Renal cortical epithelial cell (primary cell): ENCODE results near the gene RFLNA. TPM values are rescaled to one million over a fixed set of nuclear protein-coding genes. Genes with fewer than 3 reads are reported as not detected.
A peak's percentile ranks its signal among the peaks of the same experiment; 100 is the strongest.

ENCODE experiments used
- DNase-seq: peaks from one replicate; pipeline ENCODE4 v3.0.0-alpha.2; 2011; ENCODE audit warnings: low read depth
- total RNA-seq: library from RNA; depleted of rRNA; stranded (reverse); fragments of >200 nt; gene quantifications from 2 replicates; pipeline ENCODE4 v1.2.3, GENCODE V29; 2014

RFLNA gene
- total RNA-seq, 1 donor from 2014 or later = 19.2 TPM

DNA sequence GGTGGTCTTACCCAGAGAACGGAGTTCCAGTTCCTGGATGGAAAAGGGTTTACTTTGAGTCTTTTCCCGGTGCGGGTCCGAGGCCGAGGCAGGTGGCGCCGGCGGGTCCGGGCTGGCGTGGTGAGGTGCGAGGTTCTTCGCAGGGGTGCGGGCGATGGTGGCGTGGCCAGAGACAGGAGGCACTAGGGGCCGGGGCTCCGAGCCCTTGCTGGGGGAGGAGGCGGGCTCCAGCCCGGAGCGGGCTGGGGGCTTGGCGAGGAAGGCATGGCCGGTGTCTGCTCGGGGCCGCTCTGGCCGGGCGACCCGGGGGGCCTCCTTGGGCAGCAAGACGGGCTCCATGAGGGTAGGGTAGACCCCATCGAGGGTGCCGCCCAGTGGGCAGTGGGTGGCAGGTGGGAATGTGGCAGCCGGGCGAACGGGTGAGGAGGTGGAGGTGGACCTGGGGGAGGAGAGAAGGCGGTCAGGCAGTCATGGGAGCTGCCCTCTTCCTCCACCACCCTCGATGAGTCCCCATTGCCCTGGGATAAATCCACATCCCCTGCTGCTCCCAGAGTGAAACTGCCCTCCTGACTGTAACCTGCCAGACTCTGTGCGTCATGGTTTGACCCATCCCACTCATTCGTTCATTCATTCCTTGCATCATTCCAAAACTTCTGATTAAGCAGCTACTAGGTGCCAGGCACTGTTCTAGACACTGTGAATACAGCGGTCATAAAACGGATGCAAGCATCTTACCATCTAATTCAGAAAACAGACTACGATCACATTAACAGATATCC is 42.0 kb downstream of the RFLNA start:
- no peak for DNase-seq

DNA sequence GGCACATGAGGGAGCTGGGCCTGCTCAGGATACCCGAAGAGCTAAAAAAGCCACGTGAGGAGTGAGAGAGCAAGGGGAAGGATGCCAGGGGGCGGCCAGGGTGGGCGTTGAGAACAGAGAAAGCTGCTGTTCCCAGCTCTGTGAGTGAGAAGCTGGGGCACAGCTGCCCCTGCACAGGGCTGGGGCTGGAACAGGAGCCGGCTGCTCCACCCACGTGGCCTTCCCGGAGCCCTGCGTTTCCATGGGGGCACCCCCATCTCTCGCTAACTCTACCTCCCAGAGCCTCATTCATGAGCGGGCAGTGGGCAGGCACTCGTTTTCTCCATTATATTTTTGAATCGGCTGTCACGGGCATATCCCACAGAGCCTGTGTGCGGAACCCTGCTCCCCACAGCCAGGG is 42.7 kb downstream of the RFLNA start:
- DNase-seq = no peak

DNA sequence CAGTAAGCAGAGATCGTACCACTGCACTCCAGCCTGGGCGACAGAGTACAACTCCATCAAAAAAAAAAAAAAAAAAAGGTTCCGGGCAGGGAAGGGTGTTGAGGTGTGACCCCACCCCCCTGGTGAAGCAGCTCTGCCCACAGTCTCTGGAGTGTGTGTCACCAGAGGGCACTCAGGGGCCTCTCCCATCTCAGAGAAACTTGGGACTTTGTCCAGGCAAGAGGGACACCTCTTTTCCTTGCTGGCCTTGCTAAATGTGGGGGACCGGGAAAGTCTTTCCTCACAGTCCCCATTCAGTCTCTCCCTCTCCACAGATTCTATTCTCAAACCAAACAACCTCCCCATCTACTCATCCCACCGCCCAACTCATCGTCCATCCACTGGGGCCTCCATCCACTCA is 43.6 kb downstream of the RFLNA start:
- DNase-seq = no peak

DNA sequence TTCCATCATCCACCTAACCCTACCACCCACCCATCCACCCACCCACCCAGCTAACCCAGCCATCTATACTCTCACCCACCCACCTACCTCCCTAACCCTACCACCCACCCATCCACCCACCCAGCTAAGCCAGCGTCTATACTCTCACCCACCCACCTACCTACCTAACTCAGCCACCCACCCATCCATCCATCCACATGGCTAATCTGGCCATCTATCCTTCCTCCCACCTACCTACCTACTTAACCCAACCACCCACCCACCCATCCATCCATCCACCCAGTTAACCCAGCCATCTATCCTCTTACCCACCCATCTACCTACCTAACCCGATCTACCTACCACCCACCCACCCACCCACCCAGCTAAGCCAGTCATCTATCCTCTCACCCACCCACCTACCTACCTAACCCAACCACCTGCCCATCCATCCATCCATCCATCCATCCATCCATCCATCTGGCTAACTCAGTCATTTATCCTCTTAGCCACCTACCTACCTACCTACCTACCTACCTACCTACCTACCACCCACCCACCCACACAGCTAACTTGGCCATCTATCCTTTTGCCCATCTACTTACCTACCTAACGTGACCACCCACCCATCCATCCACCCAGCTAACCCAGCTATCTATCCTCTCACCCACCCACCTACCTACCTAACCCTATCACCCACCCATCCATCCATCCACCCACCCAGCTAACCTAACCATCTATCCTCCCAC is 44.1 kb downstream of the RFLNA start:
- no peak for DNase-seq

DNA sequence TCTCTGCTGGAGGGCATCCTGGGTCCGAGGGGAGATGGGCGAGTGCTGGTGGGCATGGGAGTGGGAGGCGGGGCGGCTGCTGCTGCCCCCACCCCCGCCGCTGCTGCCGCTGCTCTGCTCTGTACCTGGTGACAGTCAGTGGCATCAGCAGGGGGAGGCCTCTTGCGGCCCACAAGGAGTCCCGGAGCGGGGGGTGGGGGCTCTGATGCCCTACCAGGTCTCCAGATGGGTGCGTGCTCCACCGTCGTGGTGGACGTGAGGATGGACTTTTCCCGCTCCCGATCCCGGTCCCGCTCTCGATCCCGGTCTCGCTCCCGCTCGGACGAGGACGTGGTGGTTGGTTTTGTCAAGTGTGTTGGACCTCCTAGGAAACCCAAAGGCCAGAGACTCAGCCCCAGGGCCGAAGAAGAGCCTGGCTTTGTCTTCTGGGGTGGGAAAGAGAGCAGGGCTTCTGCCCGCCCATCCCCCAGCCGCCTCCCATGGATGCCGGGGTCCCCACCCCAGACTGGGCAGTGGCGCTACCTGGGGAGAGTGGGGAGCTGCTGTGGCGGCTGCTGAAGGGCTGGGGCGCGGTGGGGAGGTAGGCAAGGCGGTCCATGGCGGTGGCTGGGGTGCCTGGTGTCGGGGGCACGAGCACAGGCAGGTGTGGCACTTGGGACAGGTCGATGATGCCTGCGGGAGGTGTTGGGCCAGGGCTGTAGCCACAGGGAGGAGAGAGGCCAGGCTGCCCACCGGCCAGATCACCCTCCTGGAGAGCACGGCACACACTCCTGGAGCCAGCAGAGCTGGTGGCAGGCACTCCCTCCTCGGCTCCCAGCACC is 45.4 kb downstream of the RFLNA start:
- no peak for DNase-seq

DNA sequence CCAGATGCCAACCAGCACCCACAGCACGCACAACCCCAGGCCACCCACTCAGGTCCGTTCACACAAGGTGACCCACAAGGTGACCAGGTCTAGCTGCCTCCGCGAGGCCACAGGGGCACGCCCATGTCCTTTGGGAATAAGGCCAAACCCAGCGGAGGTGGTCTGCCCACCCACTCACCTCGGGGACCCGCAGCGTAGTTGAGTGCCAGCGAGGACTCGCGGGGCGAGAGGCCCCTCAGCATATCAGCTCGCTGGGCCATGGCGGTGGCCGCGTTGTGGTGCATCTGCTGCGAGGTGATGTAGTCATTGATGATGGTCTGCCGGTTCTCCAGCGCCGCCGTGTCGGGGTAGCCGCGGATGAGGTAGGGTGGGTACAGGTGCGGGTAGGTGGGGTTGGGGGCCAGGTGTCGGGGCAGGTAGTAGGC is 46.8 kb downstream of the RFLNA start:
- DNase-seq = no peak

DNA sequence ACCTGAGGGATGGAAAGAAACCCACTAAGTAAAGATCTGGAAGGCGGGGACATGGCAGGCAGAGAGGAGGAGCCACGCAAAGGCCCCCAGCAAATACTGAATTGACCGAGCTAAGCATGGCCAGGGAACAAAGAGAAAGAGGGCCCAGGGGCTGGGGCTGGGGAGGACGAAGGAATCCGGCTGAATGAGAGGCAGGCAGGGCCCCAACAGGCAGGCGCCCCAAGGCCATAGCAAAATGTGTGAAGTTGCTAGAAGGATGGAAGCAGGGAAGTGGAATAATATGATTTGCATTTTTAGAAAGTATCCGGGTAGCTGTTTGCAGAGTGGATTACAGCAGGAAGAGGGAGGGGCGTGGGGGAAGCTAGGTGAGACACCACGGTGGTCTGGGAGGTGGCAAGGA is 49.1 kb downstream of the RFLNA start:
- no peak for DNase-seq

DNA sequence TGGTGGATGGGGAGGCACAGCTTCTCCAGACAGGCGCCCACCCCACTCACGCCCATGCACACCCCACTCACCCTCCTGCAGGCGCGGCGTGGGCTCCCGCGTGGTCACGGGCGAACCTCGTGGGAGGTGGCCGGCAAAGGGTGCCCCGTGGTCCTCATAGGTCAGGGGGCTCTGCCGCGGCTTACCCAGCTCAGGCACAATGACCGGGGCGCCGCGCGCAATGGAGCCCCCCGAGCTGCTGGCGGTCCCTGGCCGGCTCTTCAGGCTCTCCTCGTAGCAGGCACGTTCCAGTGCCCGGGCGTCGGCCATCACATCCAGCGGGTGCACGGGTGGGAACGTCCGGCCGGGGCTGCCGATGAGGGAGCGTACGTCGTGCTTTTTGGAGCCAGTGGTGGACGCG is 49.6 kb downstream of the RFLNA start:
- no peak for DNase-seq

DNA sequence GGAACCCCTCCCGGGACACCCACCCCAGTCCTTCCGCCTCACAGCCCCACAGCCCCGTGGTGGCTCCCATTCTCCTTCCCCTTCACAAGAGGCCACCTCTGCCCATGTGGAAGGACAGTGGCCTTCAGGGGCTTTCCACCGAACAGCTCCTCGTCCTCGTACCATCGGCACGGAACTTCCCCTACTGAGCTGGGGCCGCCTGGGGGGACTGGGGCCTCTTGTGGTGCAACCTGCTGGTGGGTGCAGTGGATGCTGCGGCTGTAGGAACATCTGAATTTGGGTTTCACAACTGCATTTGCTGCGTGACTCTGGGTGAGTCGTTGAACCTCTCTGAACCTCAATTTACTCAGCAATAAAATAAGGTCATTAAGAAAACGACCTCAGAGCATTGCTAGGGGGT is 50.9 kb downstream of the RFLNA start:
- no peak for DNase-seq

DNA sequence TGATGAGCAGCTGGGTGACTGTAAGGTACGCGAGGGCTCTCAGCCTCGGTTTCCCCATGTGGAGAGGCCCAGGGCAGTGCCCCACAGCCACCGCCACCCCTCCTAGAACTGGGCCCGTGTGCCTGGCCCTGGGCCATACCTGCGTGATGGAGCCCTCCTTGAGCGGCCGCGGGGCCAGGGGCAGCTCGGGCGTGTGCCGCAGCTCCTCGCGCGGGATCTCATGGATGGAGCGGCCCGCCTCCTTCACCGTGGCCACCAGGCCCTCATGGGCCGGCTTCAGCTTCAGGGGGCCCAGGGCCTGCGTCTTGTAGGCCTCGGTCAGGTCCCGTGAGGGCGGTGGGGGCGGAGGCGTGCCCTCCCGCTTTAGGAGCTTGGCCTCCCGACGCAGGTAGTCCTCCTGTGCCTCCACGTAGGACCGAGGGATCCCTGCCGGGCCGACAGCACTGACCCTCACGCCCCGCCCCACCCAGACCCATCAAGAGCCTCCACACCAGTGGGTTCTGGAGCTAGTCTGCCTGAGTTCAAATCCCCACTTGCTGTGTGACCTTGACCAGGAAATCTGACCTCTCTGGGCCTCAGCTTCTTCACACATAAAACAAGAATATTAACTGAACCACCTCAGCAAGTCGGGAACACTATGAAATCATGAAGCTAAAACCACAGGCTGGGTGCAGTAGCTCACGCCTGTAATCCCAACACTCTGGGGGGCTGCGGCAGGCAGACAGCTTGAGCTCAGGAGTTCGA is 51.7 kb downstream of the RFLNA start:
- no peak for DNase-seq

DNA sequence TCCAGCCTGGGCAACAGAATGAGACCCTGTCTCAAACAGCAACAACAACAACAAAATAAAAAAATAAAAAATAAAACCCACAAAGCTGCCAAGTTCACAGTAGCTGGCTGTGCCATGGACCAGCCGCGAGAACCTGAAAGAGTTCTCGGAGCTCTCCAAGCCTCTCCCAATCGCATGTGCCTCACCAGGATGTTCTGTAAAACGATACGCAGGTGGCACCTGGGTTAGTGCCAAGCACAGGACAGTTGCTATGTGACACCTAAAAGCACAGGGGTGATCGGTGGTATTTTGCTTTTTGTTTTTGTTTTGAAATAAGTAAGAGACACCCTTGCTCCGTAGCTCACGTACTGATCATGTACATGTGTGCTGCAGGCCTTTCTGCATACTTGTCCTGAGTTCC is 52.4 kb downstream of the RFLNA start:
- DNase-seq = no peak

DNA sequence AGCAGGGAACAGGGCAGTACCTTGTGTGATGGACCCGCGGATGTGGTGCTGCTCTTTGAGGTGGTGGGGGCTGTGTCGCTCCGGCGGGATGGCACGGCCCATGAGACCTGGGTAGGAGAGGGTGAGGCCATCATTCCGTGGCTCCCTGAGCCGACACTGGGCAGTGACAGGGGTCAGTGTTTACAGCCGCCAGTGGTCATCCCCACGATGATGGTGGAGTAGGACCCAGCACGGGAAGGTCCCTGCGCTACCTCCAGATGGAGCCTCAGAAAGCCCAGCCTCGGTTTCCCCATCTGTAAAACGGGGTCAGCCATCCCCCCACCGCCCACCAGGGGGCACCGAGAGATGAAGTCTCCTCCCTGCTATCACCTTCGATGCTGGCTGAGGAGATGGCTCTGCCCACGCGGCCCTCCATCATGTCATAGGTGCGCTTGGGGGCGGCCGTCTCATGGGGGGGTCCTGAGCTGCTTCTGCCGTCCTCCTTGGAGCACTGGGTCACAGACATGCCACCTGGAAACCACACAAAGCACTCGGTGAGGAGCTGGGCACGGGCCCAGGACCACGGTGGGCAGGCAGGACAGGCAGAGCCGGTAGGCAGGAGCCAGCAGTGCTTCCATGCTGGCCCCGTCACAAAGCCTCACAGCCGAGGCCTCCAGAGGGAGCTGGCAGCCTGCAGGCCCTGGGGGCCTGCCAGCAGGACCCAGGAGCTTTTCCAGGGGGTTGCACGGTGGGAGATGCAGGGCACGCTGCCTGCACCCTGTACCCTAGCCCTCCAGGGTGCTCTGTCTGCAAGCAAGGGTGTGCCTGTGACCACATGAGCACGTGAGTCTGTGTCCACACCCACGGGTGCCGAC is 53.1 kb downstream of the RFLNA start:
- no peak for DNase-seq

DNA sequence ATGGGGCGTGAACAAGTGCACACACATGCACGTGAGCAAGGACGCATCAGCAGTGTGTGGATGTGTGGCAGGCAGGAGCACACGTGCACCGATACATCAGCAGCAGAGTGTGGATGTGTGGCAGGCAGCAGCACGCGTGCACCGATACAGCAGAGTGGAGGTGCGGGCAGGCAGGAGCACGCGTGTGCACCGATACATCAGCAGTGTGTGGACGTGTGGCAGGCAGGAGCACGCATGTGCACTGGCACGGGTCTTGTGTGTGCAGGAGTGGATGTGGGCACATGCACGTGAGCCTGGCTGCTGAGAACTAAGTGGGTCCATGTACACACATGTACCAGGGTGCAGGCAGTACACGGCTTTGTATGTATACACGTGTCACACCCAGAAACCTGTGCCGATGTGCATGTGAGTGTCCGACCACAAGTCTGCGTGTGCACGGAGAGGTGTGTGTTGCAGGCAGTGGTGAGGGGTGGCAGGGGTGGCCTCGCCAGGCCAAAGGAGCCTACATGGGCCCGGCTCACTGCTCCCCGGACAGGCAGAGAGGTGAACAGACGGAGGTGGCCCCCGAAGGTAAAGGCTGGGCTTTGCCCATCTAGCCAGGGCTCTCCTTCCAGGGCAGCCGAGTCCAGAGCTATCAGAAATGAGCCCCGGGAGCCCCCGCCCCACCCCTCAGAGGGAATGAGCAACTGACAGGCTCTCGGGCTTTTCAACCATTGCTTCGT is 53.9 kb downstream of the RFLNA start:
- DNase-seq = no peak

DNA sequence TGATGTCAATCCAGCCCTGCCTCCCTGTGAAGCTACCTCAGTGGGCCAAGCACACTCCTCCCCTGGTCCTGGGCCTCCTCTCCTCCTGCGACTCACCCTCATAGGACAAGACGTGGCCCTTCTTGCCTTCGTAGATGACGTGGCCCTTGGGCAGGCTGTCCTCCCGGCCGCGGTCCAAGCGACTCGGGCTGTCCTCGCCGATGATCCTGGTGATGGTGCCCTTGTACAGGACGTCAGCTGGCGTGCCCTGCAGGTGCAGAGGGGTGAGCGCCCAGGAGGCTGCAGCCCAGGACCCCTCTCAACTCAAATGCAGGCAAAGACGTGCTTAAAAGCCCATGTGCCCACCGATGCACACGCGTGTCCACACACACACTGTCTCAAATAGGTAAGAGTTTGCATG is 55.6 kb downstream of the RFLNA start:
- DNase-seq = no peak

DNA sequence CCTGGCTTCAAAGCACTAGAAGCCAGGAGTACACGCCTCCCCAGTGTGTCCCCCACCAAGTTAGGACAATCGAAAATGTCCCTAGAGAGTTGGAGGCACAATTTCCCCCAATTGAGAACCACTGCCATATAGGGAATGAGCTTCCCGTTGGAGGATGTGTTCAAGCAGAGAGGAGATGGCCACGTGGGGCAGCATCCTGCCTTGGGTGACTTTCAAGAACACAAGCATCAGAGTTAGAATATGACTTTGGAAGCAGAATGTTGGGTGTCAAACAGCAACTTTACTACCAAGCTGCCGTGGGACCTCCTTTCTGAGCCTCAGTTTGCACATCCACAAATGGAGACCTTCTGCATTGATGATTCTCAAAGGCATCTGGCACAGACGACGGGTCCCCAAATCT is 56.5 kb downstream of the RFLNA start:
- no peak for DNase-seq

DNA sequence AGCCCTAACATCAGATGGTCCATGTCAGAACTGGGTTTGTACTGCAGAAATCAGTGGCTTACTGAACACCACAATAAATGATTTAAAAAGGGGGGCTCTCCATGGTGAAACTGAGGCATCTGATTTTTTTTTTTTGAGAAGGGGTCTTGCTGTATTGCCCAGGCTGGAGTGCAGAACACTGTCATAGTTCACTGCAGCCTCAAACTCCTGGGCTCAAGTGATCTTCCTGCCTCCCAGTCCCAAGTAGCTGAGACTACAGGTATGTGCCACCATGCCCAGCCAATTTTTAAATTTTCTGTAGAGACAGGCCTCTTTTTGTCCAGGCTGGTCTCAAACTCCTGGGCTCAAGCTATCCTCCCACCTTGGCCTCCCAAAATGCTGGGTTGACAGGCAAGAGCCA is 57.4 kb downstream of the RFLNA start:
- no peak for DNase-seq

DNA sequence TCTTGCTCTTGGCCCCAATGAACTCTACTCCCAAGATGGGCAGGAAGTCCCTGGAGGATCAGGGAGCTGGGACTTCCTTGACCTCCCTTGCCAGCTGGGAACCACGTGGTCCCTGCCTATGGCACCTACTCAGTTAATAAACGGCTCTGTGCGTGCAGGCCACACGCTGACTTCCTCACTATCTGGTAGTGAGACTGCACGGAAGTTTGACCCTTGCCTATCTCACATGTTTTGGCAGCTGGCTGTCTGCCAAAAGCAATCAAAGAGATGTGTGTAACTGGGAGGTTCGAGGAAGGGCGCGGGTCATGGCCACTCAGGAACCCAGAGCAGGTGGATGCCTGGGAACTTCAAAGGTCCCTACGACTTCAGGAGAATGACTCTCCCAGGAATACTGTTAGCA is 57.9 kb downstream of the RFLNA start:
- DNase-seq = peak; percentile 22

DNA sequence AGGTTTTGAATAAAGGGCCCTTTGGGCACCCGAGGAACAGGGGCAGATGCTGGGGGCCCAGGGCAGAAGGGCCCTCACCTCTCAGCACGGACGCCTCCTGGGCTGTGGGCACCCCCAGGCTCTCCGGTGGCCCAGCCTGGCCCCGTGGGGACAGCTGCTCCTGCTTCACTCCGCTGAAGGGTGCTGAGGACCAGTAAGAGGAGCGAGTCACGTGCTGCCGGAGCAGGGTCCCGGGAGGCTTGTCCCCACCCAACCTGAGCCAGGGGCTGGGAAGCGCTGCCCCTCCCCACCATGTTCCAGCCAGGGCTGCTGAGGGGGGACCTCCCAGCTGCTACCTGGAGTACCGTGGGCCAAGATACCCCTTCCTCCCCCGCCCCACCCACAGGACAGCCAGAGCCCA is 59.5 kb downstream of the RFLNA start:
- DNase-seq = no peak

DNA sequence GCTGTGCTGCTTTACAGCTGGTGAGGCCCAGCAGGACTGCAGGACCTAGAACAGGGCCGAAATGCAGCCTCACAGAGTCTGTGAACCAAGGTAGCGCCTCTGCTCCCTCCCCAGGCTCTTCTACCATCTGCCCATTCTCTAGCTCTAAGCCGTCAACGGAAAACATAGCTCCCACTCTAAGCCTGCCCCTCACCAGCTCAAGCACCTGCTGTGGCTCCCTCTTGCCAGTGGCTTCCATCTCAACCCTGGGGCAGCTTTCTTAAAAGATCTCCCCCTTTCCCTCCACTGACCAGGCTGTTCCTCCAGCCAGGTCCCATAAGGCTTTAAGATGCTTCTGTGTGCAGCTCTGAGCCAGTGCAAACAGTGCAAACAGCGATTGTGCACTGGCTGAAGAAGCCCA is 61.3 kb downstream of the RFLNA start:
- no peak for DNase-seq

DNA sequence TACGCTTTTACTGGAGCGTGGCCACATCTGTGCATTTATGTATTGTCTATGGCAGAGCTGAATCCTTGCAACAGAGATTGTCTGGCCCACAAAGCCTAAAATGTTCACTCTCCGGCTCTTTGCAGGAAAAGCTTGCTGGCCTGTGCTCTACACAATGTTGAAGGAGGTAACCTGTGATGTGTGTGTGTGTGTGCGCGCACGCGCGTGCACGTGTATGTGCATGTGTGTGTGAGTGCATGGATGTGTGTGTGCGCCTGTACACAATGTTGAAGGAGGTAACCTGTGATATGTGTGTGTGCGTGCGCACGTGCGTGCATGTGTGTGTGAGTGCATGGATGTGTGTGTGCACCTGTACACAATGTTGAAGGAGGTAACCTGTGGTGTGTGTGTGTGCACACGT is 62.7 kb downstream of the RFLNA start:
- DNase-seq = no peak
